ENCODE data around the gene ANXA11. TPM values are rescaled to one million over a fixed set of nuclear protein-coding genes. Genes with fewer than 3 reads are reported as not detected.

Gene ANXA11
- total RNA-seq, 6 donors from 2014 or later: 108 to 327 (median 194) TPM

- ATAC-seq (ENCODE audit: low FRiP score in 2 of 2) (peak; percentile 60 to 70), DNase-seq (peak in 1 of 2 donors; percentile 67)
- Histone ChIP-seq H3K27me3 (no peaks in the 10 kb centered on the region), H3K4me1 (peaks cover 56 to 86% (median 69%) of the 10 kb centered on the region in 4 donors), H3K27ac (peak overlapping the region; percentile 54 to 78 (median 76)), H3K9me3 (no peaks in the 10 kb centered on the region), H3K36me3 (no peaks in the 10 kb centered on the region), H3K4me3 (no peak overlapping the region)
- 52 to 55% methylated on average over 16 of the region's 16 CpGs for WGBS, 2 donors
- TF ChIP-seq POLR2A (IDR thresholded peaks at IDR 0.05) (no peak), EP300 (IDR thresholded peaks at IDR 0.05) (no peak), CTCF (IDR thresholded peaks at IDR 0.05) (no peak), POLR2AphosphoS5 (IDR thresholded peaks at IDR 0.05) (peak in 1 of 2 donors; percentile 41)
Observed at GRCh38 chr10:80187465-80188409, 17.6 kb downstream of the ANXA11 start.

DNA sequence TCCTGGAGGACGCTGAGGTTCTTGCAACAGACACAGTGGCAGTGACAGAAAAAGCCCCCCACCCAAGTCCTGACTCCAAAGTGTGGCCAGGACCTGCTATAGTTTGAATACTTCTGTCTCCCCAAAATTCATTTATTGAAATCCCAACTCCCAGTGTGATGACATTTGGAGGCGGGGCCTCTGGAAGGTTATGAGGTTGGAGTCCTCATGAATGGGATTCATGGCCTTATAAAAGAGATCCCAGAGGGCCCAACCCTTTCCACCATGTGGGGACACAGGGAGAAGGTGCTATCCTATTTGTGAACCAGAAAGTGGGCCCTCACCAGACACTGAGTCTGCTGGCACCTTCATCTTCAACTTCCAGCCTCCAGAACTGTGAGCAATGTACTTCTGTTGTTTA, 18.3 kb downstream of the ANXA11 start:
- Histone ChIP-seq H3K4me1 (peaks cover 54 to 88% (median 67%) of the 10 kb centered on the region in 4 donors), H3K27me3 (no peaks in the 10 kb centered on the region), H3K36me3 (no peaks in the 10 kb centered on the region), H3K4me3 (no peak overlapping the region), H3K9me3 (no peaks in the 10 kb centered on the region), H3K27ac (peak overlapping the region; percentile 54 to 78 (median 76))
- 100% methylated on average over 2 of the region's 2 CpGs for WGBS, 2 donors
- no peak for TF ChIP-seq POLR2A (IDR thresholded peaks at IDR 0.05)
- TF ChIP-seq EP300 (IDR thresholded peaks at IDR 0.05): no peak
- TF ChIP-seq POLR2AphosphoS5 (IDR thresholded peaks at IDR 0.05): no peak
- no peak for TF ChIP-seq CTCF (IDR thresholded peaks at IDR 0.05)
- DNase-seq: no peak
- no peak for ATAC-seq (ENCODE audit: low FRiP score in 2 of 2)

GRCh38 chr10:80186364-80187012, 18.8 kb downstream of the ANXA11 start:
- TF ChIP-seq EP300 (IDR thresholded peaks at IDR 0.05) (no peak), POLR2A (IDR thresholded peaks at IDR 0.05) (no peak), POLR2AphosphoS5 (IDR thresholded peaks at IDR 0.05) (no peak), CTCF (IDR thresholded peaks at IDR 0.05) (no peak)
- H3K4me3 ChIP-seq: no peak overlapping the region
- H3K27ac ChIP-seq: peak overlapping the region; percentile 54 to 78 (median 76)
- H3K27me3 ChIP-seq: no peaks in the 10 kb centered on the region
- ATAC-seq (ENCODE audit: low FRiP score in 2 of 2): peak; percentile 27 to 41
- 70 to 73% methylated on average over 12 to 13 of the region's 13 CpGs for WGBS, 2 donors
- DNase-seq: peak in 1 of 2 donors; percentile 52
- no peaks in the 10 kb centered on the region for H3K9me3 ChIP-seq
- peaks cover 48 to 83% (median 61%) of the 10 kb centered on the region in 4 donors for H3K4me1 ChIP-seq
- no peaks in the 10 kb centered on the region for H3K36me3 ChIP-seq

DNA sequence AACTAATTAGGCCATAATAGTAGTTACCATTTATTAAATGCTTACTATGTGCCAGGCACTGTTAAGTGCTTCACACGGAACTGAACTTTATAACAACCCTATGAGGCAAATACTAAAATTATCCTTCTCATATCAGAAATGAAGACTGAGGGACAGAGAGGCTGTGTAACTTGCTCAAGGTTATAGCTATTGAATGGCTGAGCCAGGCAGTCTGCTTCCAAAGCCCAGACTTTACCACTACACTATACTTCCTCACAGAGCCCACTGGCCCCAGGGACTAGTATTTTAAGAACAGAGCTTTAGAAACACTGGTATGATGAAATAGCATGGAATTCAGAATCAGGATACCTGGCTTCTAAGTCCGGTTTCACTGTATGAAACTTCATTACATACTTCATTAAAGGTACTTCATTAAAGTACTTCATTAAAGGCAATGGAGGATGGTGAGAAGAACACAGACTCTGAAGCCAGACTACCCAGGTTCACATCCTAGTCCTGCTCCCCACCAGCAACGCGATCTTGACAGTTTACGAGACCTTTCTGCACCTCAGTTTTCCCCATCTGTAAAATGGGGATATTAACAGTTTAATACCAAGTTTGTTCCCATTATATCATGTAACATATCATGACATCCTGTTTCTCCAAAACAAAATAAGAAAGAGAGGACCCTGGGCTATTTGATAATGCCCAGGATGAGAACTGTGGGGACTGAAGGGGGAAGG, 19.6 kb downstream of the ANXA11 start:
- 80 to 86% methylated on average over 5 of the region's 5 CpGs for WGBS, 2 donors
- H3K27ac ChIP-seq: peak overlapping the region in 3 of 4 donors; percentile 76 to 78 (median 77)

More for the DNA sequence above, 19.6 kb downstream of the ANXA11 start:
- H3K4me1 ChIP-seq: peaks cover 41 to 76% (median 54%) of the 10 kb centered on the region in 4 donors
- ATAC-seq (ENCODE audit: low FRiP score in 2 of 2) (no peak), DNase-seq (no peak)
- H3K36me3 ChIP-seq: no peaks in the 10 kb centered on the region
- H3K9me3 ChIP-seq: no peaks in the 10 kb centered on the region
- no peak overlapping the region for H3K4me3 ChIP-seq
- no peaks in the 10 kb centered on the region for H3K27me3 ChIP-seq
- TF ChIP-seq CTCF (IDR thresholded peaks at IDR 0.05) (no peak), POLR2AphosphoS5 (IDR thresholded peaks at IDR 0.05) (no peak), EP300 (IDR thresholded peaks at IDR 0.05) (no peak), POLR2A (IDR thresholded peaks at IDR 0.05) (no peak)

All from upper lobe of left lung (tissue), 6 donors.